K562 (cell line): ENCODE data around the gene ZMYM4. TPM values are rescaled to one million over a fixed set of nuclear protein-coding genes. Genes with fewer than 3 reads are reported as not detected.

Experiments used
- ADNP ChIP-seq: fragments of 200-800 bp; sonication (Bioruptor generic); IDR thresholded peaks from 2 replicates; pipeline ENCODE4 v1.6.1; 2016; ENCODE audit warnings: missing genetic modification characterization, missing compliant biosample characterization
- ARID1B ChIP-seq: fragments of 450-650 bp; IDR thresholded peaks from 2 replicates; pipeline ENCODE4 v1.6.1; 2016; ENCODE audit warnings: antibody characterized with exemption, mild to moderate bottlenecking, inconsistent platforms
- CHCHD3 ChIP-seq: fragments of 250-450 bp; sonication (Bioruptor Pico); IDR thresholded peaks from 2 replicates; pipeline ENCODE4 v2.1.2; 2022; ENCODE audit warnings: mild to moderate bottlenecking
- NCOA1 ChIP-seq: fragments of 450-650 bp; IDR thresholded peaks from 2 replicates; pipeline ENCODE4 v1.6.1; 2016; ENCODE audit warnings: low read depth
- NFATC3 ChIP-seq: fragments of 450-650 bp; IDR thresholded peaks from 2 replicates; pipeline ENCODE4 v1.6.1; 2017; ENCODE audit warnings: mild to moderate bottlenecking
- NFYB ChIP-seq: IDR thresholded peaks from 2 replicates; pipeline ENCODE4 v1.6.1; 2011; ENCODE audit warnings: mild to moderate bottlenecking, moderate library complexity; ENCODE audit not compliant: insufficient read length; ENCODE audit errors: extremely low read depth
- SMARCA4 ChIP-seq: fragments of 450-650 bp; IDR thresholded peaks from 2 replicates; pipeline ENCODE4 v1.6.1; 2016
- TRIM28 ChIP-seq: fragments of 450-650 bp; IDR thresholded peaks from 2 replicates; pipeline ENCODE4 v1.6.1; 2017
- ZBTB8A ChIP-seq: fragments of 450-650 bp; IDR thresholded peaks from 2 replicates; pipeline ENCODE4 v1.6.1; 2018; ENCODE audit warnings: mild to moderate bottlenecking, moderate library complexity; ENCODE audit not compliant: partially characterized antibody
- polyA plus RNA-seq, 8 experiments: library from polyadenylated mRNA; depleted of rRNA in 4 of 8; stranded (reverse) in 5 of 8; unstranded in 3 of 8; fragments of >200 nt; fragmentation: Nextera tagmentation in 2 of 8; fragmentation: Illumina TruSeq in 1 of 8; extraction: Ambion mirVana in 2 of 8; extraction: Trizol in 1 of 8; gene quantifications; 2 replicates each; pipeline versions ENCODE4 v1.2.1 to v1.2.3, GENCODE V29; 2011 to 2014; ENCODE audit warnings: inconsistent platforms in 1 of 8, missing spikeins in 1 of 8
- total RNA-seq, 7 experiments: library from RNA; depleted of rRNA in 6 of 7; stranded (reverse); fragments of >200 nt in 6 of 7; fragmentation: Illumina TruSeq in 2 of 7; extraction: Trizol in 2 of 7; gene quantifications; 2 replicates each; pipeline versions ENCODE4 v1.2.1 to v1.2.3, GENCODE V29; 2011 to 2021; ENCODE audit warnings: low replicate concordance in 1 of 7
- TF ChIP-seq, protein P1 (sequence below): fragments of 450-650 bp; IDR thresholded peaks from 2 replicates; pipeline ENCODE4 v1.6.1; 2016; ENCODE audit warnings: low read depth
- TF ChIP-seq, protein P2 (sequence below): fragments of 450-650 bp; conservative IDR thresholded peaks from 2 replicates; pipeline ENCODE4 v1.6.1; 2016; ENCODE audit warnings: missing genetic modification characterization, low read depth, mild to moderate bottlenecking, control low read depth, missing compliant biosample characterization
- TF ChIP-seq, protein P3 (sequence below): fragments of 450-650 bp; formaldehyde crosslinking; conservative IDR thresholded peaks from 2 replicates; pipeline ENCODE4 v1.4.0; 2022; ENCODE audit warnings: mild to moderate bottlenecking, missing genetic modification characterization
- TF ChIP-seq, protein P4 (sequence below): fragments of 450-650 bp; formaldehyde crosslinking; IDR thresholded peaks from 2 replicates; pipeline ENCODE4 v1.4.0; 2022; ENCODE audit warnings: missing genetic modification characterization

Gene ZMYM4
- total and polyA plus RNA-seq, 9 of the 15 experiments (the other 6 are each of a cell fraction or from before 2014, with no cell fraction given), result 15.2 to 77.2 (median 63.3) TPM

DNA sequence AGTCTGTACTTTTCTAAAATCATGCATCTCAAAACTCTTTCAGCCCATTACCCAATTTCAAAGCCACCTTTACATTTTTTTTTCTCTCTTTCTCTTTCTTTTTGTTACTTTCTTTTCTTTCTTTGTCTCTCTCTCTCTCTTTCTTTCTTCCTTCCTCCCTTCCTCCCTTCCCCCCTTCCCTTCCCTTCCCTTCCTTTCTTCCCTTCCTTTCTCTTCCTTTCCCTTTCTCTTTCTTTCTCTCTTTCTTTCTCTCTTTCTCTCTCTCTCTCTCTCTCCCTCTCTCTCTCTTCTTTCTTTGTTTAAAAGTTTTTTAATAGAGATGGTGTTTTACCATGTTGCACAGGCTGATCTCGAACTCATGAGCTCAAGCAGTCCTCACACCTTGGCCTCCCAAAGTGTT is 11.5 kb downstream of the ZMYM4 start (continued):
- TF ChIP-seq, protein P1, sequence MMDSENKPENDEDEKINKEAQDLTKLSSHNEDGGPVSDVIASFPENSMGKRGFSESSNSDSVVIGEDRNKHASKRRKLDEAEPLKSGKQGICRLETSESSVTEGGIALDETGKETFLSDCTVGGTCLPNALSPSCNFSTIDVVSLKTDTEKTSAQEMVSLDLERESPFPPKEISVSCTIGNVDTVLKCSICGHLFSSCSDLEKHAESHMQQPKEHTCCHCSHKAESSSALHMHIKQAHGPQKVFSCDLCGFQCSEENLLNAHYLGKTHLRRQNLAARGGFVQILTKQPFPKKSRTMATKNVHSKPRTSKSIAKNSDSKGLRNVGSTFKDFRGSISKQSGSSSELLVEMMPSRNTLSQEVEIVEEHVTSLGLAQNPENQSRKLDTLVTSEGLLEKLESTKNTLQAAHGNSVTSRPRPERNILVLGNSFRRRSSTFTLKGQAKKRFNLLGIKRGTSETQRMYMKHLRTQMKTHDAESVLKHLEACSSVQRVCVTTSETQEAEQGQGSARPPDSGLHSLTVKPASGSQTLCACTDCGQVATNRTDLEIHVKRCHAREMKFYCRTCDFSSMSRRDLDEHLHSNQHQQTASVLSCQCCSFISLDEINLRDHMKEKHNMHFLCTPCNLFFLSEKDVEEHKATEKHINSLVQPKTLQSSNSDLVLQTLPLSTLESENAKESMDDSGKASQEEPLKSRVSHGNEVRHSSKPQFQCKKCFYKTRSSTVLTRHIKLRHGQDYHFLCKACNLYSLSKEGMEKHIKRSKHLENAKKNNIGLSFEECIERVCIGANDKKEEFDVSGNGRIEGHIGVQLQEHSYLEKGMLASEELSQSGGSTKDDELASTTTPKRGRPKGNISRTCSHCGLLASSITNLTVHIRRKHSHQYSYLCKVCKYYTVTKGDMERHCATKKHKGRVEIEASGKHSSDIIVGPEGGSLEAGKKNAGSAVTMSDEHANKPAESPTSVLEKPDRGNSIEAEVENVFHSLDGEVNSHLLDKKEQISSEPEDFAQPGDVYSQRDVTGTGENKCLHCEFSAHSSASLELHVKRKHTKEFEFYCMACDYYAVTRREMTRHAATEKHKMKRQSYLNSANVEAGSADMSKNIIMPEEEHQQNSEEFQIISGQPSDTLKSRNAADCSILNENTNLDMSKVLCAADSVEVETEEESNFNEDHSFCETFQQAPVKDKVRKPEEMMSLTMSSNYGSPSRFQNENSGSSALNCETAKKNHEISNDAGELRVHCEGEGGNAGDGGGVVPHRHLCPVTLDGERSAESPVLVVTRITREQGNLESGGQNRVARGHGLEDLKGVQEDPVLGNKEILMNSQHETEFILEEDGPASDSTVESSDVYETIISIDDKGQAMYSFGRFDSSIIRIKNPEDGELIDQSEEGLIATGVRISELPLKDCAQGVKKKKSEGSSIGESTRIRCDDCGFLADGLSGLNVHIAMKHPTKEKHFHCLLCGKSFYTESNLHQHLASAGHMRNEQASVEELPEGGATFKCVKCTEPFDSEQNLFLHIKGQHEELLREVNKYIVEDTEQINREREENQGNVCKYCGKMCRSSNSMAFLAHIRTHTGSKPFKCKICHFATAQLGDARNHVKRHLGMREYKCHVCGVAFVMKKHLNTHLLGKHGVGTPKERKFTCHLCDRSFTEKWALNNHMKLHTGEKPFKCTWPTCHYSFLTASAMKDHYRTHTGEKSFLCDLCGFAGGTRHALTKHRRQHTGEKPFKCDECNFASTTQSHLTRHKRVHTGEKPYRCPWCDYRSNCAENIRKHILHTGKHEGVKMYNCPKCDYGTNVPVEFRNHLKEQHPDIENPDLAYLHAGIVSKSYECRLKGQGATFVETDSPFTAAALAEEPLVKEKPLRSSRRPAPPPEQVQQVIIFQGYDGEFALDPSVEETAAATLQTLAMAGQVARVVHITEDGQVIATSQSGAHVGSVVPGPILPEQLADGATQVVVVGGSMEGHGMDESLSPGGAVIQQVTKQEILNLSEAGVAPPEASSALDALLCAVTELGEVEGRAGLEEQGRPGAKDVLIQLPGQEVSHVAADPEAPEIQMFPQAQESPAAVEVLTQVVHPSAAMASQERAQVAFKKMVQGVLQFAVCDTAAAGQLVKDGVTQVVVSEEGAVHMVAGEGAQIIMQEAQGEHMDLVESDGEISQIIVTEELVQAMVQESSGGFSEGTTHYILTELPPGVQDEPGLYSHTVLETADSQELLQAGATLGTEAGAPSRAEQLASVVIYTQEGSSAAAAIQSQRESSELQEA, result peak; percentile 60
- TF ChIP-seq NFYB (no peak), ZBTB8A (no peak), SMARCA4 (peak; percentile 30), CHCHD3 (CRISPR knock-in tag) (no peak), NCOA1 (0 out of 2 replicates have a peak, but pooled peaks have one; percentile 8), NFATC3 (0 out of 2 replicates have a peak, but pooled peaks have one; percentile 38), ADNP (tag) (no peak), TRIM28 (no peak), ARID1B (peak; percentile 5)
- TF ChIP-seq, protein P2, sequence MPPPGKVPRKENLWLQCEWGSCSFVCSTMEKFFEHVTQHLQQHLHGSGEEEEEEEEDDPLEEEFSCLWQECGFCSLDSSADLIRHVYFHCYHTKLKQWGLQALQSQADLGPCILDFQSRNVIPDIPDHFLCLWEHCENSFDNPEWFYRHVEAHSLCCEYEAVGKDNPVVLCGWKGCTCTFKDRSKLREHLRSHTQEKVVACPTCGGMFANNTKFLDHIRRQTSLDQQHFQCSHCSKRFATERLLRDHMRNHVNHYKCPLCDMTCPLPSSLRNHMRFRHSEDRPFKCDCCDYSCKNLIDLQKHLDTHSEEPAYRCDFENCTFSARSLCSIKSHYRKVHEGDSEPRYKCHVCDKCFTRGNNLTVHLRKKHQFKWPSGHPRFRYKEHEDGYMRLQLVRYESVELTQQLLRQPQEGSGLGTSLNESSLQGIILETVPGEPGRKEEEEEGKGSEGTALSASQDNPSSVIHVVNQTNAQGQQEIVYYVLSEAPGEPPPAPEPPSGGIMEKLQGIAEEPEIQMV (tag), result peak; percentile 73
- TF ChIP-seq, protein P3, sequence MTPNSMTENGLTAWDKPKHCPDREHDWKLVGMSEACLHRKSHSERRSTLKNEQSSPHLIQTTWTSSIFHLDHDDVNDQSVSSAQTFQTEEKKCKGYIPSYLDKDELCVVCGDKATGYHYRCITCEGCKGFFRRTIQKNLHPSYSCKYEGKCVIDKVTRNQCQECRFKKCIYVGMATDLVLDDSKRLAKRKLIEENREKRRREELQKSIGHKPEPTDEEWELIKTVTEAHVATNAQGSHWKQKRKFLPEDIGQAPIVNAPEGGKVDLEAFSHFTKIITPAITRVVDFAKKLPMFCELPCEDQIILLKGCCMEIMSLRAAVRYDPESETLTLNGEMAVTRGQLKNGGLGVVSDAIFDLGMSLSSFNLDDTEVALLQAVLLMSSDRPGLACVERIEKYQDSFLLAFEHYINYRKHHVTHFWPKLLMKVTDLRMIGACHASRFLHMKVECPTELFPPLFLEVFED (CRISPR knock-in tag), result peak; percentile 87
- TF ChIP-seq, protein P4, sequence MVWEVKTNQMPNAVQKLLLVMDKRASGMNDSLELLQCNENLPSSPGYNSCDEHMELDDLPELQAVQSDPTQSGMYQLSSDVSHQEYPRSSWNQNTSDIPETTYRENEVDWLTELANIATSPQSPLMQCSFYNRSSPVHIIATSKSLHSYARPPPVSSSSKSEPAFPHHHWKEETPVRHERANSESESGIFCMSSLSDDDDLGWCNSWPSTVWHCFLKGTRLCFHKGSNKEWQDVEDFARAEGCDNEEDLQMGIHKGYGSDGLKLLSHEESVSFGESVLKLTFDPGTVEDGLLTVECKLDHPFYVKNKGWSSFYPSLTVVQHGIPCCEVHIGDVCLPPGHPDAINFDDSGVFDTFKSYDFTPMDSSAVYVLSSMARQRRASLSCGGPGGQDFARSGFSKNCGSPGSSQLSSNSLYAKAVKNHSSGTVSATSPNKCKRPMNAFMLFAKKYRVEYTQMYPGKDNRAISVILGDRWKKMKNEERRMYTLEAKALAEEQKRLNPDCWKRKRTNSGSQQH (CRISPR knock-in tag), result peak; percentile 93
